Skeletal muscle satellite cell (primary cell): ENCODE measurements around the gene SYNE1.

Experiments used
- H3K27me3 ChIP-seq: 2 replicates; pipeline ENCODE4 v1.7.0; 2013; ENCODE audit warnings: low read length; ENCODE audit not compliant: control insufficient read depth, insufficient read depth
- H3K36me3 ChIP-seq: 2 replicates; pipeline ENCODE4 v1.7.0; 2013; ENCODE audit warnings: mild to moderate bottlenecking, control low read depth, low read length; ENCODE audit not compliant: insufficient read depth
- H3K4me1 ChIP-seq: 2 replicates; pipeline ENCODE4 v1.7.0; 2013; ENCODE audit warnings: low read length; ENCODE audit not compliant: control insufficient read depth, insufficient read depth
- H3K4me2 ChIP-seq: 2 replicates; pipeline ENCODE4 v1.7.0; 2013; ENCODE audit warnings: mild to moderate bottlenecking, low read length
- H3K4me3 ChIP-seq: 2 replicates; pipeline ENCODE4 v1.7.0; 2013; ENCODE audit warnings: low read length
- H3K9ac ChIP-seq: 2 replicates; pipeline ENCODE4 v1.7.0; 2013; ENCODE audit warnings: mild to moderate bottlenecking, low read depth, low read length, moderate library complexity
- H3K9me3 ChIP-seq: replicated peaks from 2 replicates; pipeline ENCODE4 v1.7.0; 2013; ENCODE audit warnings: mild to moderate bottlenecking, control low read depth, low read length

The SYNE1 gene

DNA sequence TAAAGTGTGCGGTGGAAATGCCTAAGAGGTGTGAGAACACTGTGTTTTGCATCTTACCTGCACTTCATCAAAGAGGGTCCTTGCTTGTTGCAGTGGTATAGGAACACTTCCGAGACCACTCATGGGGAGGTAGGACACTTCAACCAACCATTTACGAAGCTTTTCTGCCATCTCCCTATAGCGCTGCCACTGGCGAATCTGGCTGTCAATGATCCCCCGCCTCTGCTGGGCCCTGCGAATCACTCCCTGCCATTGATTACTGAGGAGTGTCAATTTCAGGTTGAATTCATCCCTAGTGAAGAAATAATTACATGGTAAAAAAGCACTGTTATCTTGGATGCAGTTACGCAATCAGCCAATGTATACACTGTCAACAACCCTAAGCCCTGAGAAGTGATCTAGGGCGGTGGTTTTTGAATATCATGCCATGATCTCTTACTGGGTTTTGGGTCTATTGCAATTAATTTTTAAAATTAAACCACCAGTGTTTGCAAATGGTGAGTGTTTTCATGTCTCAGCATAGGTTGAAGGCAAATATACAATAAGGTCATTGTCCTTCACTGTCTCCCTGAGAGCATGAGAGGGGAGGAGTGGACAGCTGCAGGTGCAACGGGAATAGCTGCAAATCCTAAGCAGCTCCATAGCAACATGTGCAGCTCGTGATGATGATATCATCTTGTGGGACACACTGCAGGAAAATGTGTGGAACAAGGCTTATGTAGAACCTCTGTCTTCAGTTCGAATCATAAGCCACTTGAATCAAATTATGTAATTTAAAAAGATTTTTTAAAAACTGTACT, 429.0 kb downstream of the SYNE1 start:
- H3K4me3 ChIP-seq, result no peak overlapping the region
- peaks cover 19% of the 10 kb centered on the region for H3K4me1 ChIP-seq
- H3K4me2 ChIP-seq, result no peak overlapping the region
- H3K36me3 ChIP-seq, result peaks cover 50% of the 10 kb centered on the region
- no peaks in the 10 kb centered on the region for H3K9me3 ChIP-seq
- no peaks in the 10 kb centered on the region for H3K27me3 ChIP-seq
- H3K9ac ChIP-seq, result no peak overlapping the region

DNA sequence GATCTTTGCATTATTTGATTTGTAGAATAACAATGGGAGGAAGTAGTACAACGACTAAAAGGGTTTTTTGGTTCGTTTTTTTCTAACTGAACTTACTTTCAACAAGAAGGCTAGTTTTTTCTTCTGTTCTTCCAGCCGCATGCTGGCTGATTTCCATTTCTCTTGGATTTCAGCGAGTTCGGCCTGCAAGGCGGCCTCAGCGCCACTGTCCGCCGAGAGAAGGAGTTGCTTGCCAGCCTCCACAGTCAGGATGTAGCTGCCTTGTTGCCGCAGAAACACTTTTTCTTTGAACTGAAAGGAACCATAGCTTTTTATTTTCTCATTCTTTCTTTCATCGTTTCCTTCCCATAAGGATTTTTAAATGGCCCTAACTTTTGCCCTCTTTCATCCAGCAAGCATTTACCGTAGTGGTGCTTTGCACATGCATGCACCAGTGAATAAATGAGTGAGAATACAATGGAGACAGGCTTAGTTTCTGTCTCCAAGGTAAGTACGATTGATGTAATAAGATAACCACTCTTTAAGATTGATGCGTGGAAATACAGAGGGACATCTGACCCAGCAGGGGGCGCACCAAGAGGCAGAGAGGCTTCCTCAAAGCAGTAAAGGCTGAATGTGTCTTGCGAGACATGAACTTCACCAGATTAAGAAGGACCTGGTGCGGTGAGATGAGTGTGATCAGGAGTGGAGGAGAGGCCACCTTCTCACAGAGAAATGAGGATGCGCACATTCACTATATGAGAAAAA, 430.9 kb downstream of the SYNE1 start:
- Histone ChIP-seq H3K36me3 (peaks cover 58% of the 10 kb centered on the region), H3K4me2 (no peak overlapping the region), H3K4me1 (peaks cover 19% of the 10 kb centered on the region), H3K4me3 (no peak overlapping the region), H3K27me3 (no peaks in the 10 kb centered on the region), H3K9ac (no peak overlapping the region), H3K9me3 (no peaks in the 10 kb centered on the region)

DNA sequence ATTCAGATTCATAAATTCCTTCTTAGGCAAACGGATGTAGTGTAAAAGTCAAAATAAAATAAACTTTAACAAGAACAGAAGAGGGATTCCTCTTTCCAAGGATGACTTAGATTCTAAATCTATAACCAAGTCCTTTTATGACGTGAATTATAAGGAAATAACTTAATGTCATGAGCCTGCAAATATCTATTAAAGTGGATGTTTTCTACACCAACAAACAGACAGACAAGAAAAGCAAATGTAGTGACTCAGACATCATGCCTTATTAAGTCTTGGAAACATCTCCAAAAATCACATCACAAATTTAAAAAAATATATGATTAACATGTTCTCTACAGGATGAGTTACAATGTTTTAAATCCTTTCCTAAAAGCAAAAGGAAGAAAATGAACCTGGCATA, 432.6 kb downstream of the SYNE1 start:
- no peak overlapping the region for H3K4me2 ChIP-seq
- no peak overlapping the region for H3K4me3 ChIP-seq
- H3K9ac ChIP-seq, result no peak overlapping the region
- no peaks in the 10 kb centered on the region for H3K9me3 ChIP-seq
- peaks cover 19% of the 10 kb centered on the region for H3K4me1 ChIP-seq
- H3K36me3 ChIP-seq, result peaks cover 69% of the 10 kb centered on the region
- H3K27me3 ChIP-seq, result no peaks in the 10 kb centered on the region

DNA sequence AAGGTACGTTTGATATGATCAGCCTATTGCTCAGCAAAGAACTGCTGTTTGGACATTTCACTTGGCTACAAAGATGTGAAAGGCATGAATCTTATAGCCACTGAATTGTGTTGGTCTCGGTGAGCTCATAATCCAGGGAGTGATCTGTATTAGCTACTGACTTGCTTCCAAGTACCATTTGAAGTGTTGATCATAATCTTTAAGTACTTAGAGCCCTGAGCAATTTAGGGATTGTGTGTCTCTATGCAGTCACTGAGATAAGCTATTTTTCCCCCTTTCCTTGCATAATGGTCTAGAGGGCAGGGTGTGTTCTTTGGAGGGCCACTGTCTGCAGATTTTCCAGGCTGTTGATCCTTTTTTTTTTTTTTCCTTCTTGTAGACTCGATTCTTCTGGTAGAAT, 436.0 kb downstream of the SYNE1 start:
- H3K4me2 ChIP-seq, result no peak overlapping the region
- no peaks in the 10 kb centered on the region for H3K27me3 ChIP-seq
- H3K36me3 ChIP-seq, result peaks cover 60% of the 10 kb centered on the region
- H3K4me3 ChIP-seq, result no peak overlapping the region
- H3K9ac ChIP-seq, result no peak overlapping the region
- H3K9me3 ChIP-seq, result no peaks in the 10 kb centered on the region
- H3K4me1 ChIP-seq, result peaks cover 19% of the 10 kb centered on the region

DNA sequence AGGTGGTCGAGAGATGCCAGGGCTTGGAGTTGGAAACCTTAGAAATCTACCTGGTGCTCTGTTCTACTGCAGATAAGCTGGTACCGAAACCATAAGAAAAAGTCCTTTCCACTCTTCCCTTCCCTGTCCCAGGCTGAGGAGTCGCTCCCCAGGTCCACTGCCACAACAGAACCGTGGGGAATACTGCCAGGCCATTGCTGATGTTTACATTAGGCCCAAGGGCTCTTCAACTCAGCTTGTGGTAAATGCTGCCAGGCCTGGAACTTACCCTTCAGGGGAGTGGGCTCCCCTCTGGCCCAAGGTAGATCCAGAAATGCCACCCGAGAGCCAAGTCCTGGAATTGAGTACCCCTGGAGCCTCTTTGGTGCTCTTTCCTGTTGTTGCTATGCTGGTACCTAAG, 441.3 kb downstream of the SYNE1 start:
- Histone ChIP-seq H3K4me3 (no peak overlapping the region), H3K9me3 (no peaks in the 10 kb centered on the region), H3K4me1 (no peaks in the 10 kb centered on the region), H3K36me3 (peaks cover 38% of the 10 kb centered on the region), H3K4me2 (no peak overlapping the region), H3K27me3 (no peaks in the 10 kb centered on the region), H3K9ac (no peak overlapping the region)

DNA sequence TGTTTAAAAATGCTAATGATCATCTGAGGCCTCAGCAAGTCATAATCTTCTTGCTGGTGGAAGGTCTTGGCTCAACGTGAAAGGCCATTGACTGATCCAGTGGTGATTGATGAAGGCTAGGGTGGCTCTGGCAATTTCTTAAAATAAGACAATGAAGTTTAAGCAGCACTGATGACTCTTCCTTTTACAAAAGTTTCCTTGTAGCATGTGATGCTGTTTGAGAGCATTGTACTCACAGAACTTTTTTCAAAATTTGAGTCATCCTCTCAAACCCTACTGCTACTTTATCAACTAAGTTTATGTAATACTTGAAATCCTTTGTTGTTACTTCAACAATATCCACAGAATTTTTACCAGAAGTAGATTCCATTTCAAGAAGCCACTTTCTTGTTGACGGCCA, 447.4 kb downstream of the SYNE1 start:
- peaks cover 13% of the 10 kb centered on the region for H3K36me3 ChIP-seq
- H3K4me2 ChIP-seq, result no peak overlapping the region
- no peak overlapping the region for H3K4me3 ChIP-seq
- H3K27me3 ChIP-seq, result no peaks in the 10 kb centered on the region
- peaks cover 7% of the 10 kb centered on the region for H3K4me1 ChIP-seq
- H3K9ac ChIP-seq, result no peak overlapping the region
- no peaks in the 10 kb centered on the region for H3K9me3 ChIP-seq

DNA sequence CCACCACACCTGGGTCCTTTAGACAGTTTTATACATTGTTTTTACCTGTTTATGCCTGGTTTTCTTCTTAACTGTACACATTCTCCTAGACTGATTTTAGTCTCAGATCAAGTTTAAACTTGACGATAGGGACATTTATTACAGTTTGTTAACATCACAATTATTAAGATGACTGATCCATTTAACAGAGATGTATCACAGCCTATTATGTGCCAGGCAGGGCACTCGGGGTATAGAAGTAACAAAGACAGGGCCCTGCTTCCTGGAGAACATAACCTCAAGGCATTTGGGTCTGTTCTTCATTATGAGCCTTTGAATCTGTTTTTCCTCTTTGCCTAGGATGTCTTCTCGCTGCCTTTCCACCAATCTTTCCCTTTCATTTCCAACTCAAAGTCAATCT, 449.2 kb downstream of the SYNE1 start:
- H3K9ac ChIP-seq, result no peak overlapping the region
- no peak overlapping the region for H3K4me3 ChIP-seq
- H3K27me3 ChIP-seq, result no peaks in the 10 kb centered on the region
- peaks cover 13% of the 10 kb centered on the region for H3K36me3 ChIP-seq
- no peak overlapping the region for H3K4me2 ChIP-seq
- no peaks in the 10 kb centered on the region for H3K9me3 ChIP-seq
- peaks cover 11% of the 10 kb centered on the region for H3K4me1 ChIP-seq

DNA sequence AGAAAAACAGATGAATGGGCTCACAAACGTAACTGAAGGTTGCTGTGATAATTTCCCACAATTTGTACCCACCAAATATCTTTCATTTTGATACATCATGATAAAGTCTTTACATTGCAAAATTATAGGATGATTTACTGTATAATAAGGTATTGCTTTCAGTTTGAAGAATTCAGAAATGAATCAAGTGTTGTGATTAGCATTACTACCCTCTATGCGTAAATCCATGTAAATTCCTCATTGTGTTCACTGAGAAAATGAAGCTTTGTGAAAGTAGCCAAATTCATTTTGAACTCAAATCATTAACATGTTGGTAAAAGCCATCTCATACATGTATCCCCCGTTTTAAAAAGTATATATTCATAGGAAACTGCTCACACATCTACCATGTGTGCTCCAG, 450.3 kb downstream of the SYNE1 start:
- H3K4me2 ChIP-seq, result no peak overlapping the region
- H3K4me3 ChIP-seq, result no peak overlapping the region
- peaks cover 11% of the 10 kb centered on the region for H3K4me1 ChIP-seq
- peaks cover 13% of the 10 kb centered on the region for H3K36me3 ChIP-seq
- no peak overlapping the region for H3K9ac ChIP-seq
- H3K27me3 ChIP-seq, result no peaks in the 10 kb centered on the region
- H3K9me3 ChIP-seq, result no peaks in the 10 kb centered on the region

DNA sequence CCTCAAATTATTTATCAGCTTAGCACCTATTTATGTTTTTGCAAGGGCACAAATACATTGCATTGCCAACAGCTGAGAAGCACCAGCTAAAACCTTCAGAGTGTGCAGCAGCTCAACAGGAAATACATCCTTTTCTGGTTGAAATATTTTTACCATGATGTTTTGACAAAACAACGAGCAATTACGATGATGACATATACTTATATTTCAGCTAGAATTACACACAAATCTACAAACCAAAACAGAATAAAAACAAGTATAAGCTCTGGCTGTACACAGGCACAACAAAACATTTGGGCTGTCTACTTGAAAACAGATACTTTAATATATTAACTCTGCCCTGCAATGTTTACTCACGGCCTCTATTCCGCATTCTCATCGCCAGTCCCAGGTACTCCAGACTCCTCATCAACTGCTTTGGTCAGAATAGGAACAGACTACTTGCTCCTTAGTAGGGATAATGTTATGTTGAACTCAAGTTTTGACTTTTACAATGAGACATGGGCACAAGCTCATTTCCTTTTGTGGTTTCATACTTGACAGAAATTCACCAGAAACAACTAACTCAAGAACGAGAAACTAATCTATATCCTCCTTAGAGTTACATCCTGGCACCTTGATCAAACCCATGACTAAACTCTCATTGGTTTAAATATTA, 452.1 kb downstream of the SYNE1 start:
- Histone ChIP-seq H3K4me2 (no peak overlapping the region), H3K27me3 (no peaks in the 10 kb centered on the region), H3K9me3 (no peaks in the 10 kb centered on the region), H3K4me1 (peaks cover 11% of the 10 kb centered on the region), H3K9ac (no peak overlapping the region), H3K4me3 (no peak overlapping the region), H3K36me3 (peaks cover 17% of the 10 kb centered on the region)

DNA sequence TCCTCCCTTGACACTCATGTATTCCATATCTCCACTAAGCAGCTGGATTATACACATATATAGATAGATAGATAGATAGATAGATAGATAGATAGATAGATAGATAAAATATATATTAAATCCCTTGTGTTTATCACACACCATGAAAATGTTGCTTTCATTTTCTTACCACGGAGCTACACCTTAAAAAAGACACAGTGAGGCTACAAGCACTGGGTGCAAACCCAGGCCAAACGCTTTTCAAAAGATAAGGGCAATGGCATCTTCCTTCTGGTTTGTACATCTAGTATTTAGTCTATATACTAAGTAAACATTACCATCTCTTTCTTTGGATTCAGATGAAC, 452.6 kb downstream of the SYNE1 start:
- no peak overlapping the region for H3K4me2 ChIP-seq
- H3K9ac ChIP-seq, result no peak overlapping the region
- H3K4me1 ChIP-seq, result peaks cover 11% of the 10 kb centered on the region
- H3K4me3 ChIP-seq, result no peak overlapping the region
- peaks cover 18% of the 10 kb centered on the region for H3K36me3 ChIP-seq
- H3K9me3 ChIP-seq, result no peaks in the 10 kb centered on the region
- H3K27me3 ChIP-seq, result no peaks in the 10 kb centered on the region

DNA sequence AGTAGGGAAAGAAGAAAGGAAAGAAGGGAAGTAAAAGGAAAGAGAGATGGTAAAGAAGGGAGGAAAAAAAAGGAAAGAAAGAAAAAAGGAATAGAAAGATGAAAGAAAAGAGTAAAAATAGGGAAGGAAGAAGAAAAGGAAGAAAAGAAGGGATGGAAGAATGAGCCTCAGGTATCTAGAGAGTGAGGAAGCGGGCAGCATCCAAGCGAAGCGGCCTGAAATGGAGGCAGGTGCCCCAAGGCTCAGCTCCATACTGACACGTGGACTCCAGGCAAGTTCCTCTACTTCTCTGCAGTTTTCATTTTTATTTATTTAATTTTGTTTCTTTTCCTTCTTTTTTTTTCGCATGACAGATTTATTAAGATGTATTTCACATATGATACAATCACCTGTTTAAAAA, 456.6 kb downstream of the SYNE1 start:
- Histone ChIP-seq H3K9ac (no peak overlapping the region), H3K4me3 (no peak overlapping the region), H3K36me3 (peaks cover 19% of the 10 kb centered on the region), H3K4me2 (no peak overlapping the region), H3K27me3 (no peaks in the 10 kb centered on the region), H3K4me1 (peaks cover 11% of the 10 kb centered on the region), H3K9me3 (no peaks in the 10 kb centered on the region)
